ENCODE results near the gene GAREM2. TPM values are rescaled to one million over a fixed set of nuclear protein-coding genes. Genes with fewer than 3 reads are reported as not detected.

The GAREM2 gene
- polyA plus RNA-seq, 10 donors, result 3.6 to 10.1 (median 5.0) TPM

- no peak for DNase-seq
These were observed 13.3 kb downstream of the GAREM2 start for GRCh38 chr2:26185954-26186770.

- DNase-seq, result no peak
These were observed 14.2 kb downstream of the GAREM2 start for GRCh38 chr2:26187114-26187513.

GRCh38 chr2:26187537-26188104 is 14.7 kb downstream of the GAREM2 start:
- DNase-seq, result no peak

- no peak for DNase-seq
These were observed 16.2 kb downstream of the GAREM2 start for GRCh38 chr2:26189123-26189522.

- no peak for DNase-seq
These were observed 16.9 kb downstream of the GAREM2 start for GRCh38 chr2:26189751-26190150.

DNA sequence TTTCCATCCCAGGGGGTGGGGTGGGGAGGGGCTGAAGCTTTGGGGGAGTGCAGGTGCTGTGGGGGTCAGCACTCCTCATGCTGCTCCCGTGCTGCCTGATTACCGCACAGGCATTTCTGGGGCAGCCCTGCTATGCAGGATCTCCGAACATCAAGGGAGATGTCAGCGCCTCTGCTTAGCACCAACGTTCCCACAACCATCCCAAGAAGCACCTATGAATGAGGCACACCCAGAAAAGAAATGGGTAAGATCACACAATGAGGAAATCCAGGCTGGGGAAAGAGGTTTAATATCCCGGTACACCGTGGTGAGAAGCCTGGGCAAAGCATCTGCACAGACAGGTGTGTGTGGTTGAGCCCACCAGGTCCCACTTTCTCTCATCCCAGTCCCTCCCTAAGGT is 17.5 kb downstream of the GAREM2 start:
- DNase-seq, result no peak

DNA sequence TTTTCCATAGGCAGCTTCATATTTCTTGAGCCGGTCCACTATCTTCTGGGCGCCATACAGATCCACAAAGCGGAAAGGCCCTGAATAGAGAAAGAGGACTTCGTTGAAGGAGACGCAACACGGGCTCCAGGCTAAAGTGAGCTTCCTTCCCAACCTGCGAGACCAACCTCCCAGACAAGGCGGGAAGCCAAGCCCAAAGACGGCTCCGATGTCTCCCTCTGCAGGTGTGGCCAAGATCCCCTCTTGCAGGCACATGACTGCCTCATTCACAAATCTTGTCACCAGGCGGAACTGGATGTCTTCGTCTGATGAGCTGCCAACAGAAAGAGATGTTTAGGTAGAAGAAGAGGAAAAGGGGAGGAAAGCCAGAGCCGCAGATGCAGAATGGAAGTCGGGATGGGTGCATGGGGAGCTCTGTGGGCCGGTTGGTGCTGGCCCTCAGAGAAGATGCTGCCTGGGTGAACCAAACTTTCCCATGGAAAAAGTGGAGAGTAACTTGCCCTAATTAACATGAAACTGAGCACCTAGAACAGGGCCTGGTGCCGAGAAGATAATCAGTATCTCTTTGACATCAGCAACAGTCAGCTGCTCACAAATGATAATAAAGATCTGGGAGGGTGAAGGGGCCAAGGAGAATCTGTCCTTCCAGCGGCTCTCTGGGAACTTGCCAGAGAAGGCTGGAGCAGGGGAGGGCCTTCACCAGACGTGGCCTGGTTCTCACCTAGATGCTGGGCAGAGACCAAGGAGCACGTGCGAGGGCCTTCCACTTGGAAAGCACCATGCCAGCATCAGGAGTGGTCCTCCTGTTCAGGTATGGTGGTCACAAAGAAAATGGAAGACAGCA is 18.6 kb downstream of the GAREM2 start:
- DNase-seq, result no peak

- DNase-seq, result no peak
These were observed 20.8 kb downstream of the GAREM2 start for GRCh38 chr2:26193578-26194231.

GRCh38 chr2:26195040-26195984 is 22.4 kb downstream of the GAREM2 start:
- no peak for DNase-seq

- DNase-seq, result no peak
These were observed 24.0 kb downstream of the GAREM2 start for GRCh38 chr2:26196683-26197418.

DNA sequence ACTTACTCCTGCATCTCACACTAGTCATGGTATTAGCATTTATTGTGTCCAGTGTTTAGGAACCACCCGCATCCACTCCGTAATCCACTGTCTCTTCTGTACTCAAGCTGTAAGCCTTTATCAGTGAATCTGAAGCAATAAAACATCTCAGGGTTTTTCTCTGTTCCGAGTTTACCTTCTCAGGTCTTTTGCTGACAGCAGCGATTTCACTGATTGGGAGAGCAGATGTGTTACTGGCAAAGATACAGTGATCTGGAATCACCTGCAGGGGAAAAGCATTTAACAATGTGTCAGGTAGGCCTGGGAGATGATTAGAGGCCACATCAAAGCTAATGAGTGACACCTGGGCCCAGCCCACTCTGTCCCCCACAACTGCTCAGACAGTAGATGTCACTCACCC is 24.6 kb downstream of the GAREM2 start:
- no peak for DNase-seq

GRCh38 chr2:26202981-26203490 is 30.1 kb downstream of the GAREM2 start:
- DNase-seq, result no peak

DNA sequence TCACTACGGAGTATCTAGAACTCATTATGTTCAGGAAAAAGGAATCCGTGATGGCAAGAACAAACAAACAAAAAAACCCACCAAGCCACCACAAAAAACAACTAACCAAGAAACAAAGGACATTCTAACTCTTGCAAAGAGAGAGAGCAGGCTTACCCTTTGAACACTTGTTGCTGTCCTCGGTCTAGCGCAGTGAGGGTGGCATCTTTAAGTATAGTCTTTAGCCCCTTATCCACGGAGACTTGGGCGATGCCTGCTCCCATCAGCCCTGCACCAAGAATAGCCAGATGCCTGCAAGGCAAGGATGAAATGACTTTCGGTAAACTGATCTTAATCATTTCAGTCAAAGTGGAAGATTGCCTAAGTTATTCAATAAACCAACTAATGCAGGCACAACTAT is 31.0 kb downstream of the GAREM2 start:
- no peak for DNase-seq

DNA sequence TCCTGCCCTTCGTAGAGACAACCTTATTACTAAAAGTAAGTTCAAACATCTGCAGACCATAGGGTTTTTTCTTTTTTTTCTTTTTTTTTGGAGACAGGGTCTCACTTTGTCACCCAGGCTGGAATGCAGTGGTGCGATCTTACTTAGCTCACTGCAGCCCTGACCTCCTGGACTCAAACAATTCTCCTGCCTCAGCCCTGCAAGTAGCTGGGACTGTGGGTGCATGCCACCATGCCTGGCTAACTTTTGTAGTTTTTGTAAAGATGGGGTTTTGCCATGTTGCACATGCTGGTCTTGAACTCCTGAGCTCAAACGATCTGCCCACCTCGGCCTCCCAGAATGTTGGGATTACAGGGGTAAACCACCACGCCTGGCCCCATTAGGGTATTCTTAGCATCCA is 39.1 kb downstream of the GAREM2 start:
- no peak for DNase-seq

DNA sequence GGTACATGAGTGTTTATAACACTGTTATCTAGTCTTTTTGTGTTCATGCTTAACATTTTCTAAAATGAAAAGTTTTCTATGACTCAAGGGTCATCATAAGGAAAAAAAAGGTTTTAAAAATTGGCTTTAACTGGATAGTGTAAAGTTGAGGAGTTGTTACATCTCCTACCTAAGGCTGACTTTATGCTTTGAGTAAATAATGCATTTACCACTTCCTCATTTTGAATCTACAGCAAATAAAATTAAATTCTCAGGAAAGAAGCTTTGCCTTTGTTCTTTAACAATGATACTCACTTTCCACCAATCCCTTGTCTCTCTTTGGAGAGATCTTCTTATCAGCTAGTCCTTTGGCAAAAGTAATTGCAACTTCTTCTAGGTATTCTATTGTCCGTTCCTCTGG is 41.9 kb downstream of the GAREM2 start:
- no peak for DNase-seq

DNA sequence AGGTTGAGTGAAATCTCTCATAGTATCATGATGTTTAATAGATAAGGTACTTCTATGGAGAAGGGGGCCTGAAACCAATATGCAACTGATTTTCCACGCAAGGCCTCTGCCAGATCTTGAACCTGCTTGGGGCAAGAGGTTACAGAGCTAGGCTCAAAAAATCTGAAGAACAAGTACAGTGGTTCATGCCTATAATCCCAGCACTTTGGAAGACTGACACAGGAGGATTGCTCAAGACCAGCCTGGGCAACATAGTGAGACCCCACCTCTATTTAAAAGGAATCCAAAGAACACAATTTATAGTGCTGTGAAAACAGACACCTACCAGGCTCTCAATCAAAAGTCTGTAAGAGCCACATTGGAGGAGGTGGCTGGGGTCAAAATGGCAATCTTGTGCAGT is 42.9 kb downstream of the GAREM2 start:
- DNase-seq, result no peak

DNA sequence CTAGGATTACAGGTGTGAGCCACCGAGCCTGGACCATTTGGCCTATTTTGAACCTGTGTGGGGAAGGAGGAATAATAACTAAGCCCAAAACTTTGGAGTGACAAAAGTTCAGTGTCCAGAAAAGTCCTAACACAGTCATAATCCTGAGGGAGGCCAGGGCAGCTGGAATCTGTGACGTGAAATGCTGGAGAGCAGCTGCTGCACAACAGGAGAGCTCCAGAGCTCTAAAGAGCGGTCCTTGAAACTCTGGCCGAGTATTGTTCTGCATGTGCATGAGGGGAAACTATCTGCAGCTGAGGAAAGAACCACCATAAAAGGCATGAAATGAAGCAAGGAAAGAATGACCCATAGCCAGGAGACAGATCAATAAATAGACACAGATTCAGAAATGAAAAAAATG is 43.7 kb downstream of the GAREM2 start:
- no peak for DNase-seq

GRCh38 chr2:26217720-26218119 is 44.8 kb downstream of the GAREM2 start:
- no peak for DNase-seq

GRCh38 chr2:26223018-26223417 is 50.1 kb downstream of the GAREM2 start:
- no peak for DNase-seq

GRCh38 chr2:26224095-26224494 is 51.2 kb downstream of the GAREM2 start:
- DNase-seq, result no peak
